HepG2 (cell line): ENCODE results near the gene NALCN. TPM values are rescaled to one million over a fixed set of nuclear protein-coding genes. Genes with fewer than 3 reads are reported as not detected.

Source experiments
- ATAC-seq: fragments of 200-7000 bp; cut with Tn5 transposase; 3 replicates; pipeline ENCODE4 v1.9.1; 2020; ENCODE audit warnings: mild to moderate bottlenecking, moderate library complexity
- BruUV-seq: library from RNA; stranded (reverse); fragments of 400-500 nt; replicated peaks from 2 replicates; lab custom pipeline; 2021; lab: Mats Ljungman, UMichigan
- CTCF ChIA-PET: fragments of 300-600 bp; formaldehyde crosslinking; extraction: SDS; loops from one replicate; lab custom pipeline; 2021; ENCODE audit warnings: low total read pairs, inconsistent platforms, low intra/inter-chr PET ratio; lab: Yijun Ruan, JAX
- POLR2A ChIA-PET: fragments of 350-600 bp; sonication (Branson Sonifier 250); formaldehyde crosslinking; loops from one replicate; lab custom pipeline; 2020; ENCODE audit warnings: antibody characterized with exemption, inconsistent platforms; lab: Yijun Ruan, JAX
- DNase-seq: peaks from one replicate; pipeline ENCODE4 v3.0.0-alpha.2; 2015; ENCODE audit warnings: low spot score
- FAIRE-seq: peaks from 3 replicates; lab custom pipeline; 2011; peaks lifted over from hg19 to GRCh38; lab: Jason Lieb, UNC
- H2AFZ ChIP-seq: one replicate; pipeline ENCODE4 v1.6.1; 2011; ENCODE audit warnings: low read length, inconsistent platforms
- H3K27ac ChIP-seq: fragments of 300-600 bp; 3 replicates; pipeline ENCODE4 v1.8.0; 2011; ENCODE audit warnings: mixed run types, mild to moderate bottlenecking, mixed read lengths, low read length, inconsistent platforms; ENCODE audit not compliant: insufficient read depth; ENCODE audit errors: extremely low read length
- H3K27me3 ChIP-seq, 2 experiments: fragments of 200-600 bp in 1 of 2; 2 replicates in 1 of 2; 3 replicates in 1 of 2; pipeline versions ENCODE4 v1.6.0 to v1.8.0; 2011; ENCODE audit warnings: low read length in 2 of 2, mild to moderate bottlenecking in 2 of 2, moderate library complexity in 2 of 2, inconsistent platforms in 1 of 2; ENCODE audit not compliant: insufficient read depth in 2 of 2, control insufficient read depth in 1 of 2
- H3K36me3 ChIP-seq, 2 experiments: fragments of 200-600 bp in 1 of 2; replicated peaks in 1 of 2; 2 replicates in 1 of 2; 3 replicates in 1 of 2; pipeline versions ENCODE4 v1.5.1 to v1.8.0; 2011; ENCODE audit warnings: low read length in 2 of 2, inconsistent platforms in 1 of 2; ENCODE audit not compliant: insufficient read depth in 2 of 2, control insufficient read depth in 1 of 2
- H3K4me1 ChIP-seq: 2 replicates; pipeline ENCODE4 v1.5.1; 2012; ENCODE audit warnings: low read length, inconsistent platforms; ENCODE audit not compliant: insufficient read depth
- H3K4me2 ChIP-seq: 2 replicates; pipeline ENCODE4 v1.6.0; 2011; ENCODE audit warnings: low read depth, low read length, inconsistent platforms
- H3K4me3 ChIP-seq, 3 experiments: fragments of 200-600 bp in 1 of 3; sonication (generic), shearing (Covaris generic) in 1 of 3; replicated peaks in 1 of 3; 2 replicates each; pipeline ENCODE4 v1.5.1; 2011 to 2016; ENCODE audit warnings: low read length in 3 of 3, inconsistent platforms in 2 of 3, low read depth in 2 of 3, mild to moderate bottlenecking in 2 of 3, control low read depth in 1 of 3, mixed read lengths in 1 of 3; ENCODE audit not compliant: insufficient read depth in 1 of 3
- H3K79me2 ChIP-seq: one replicate; pipeline ENCODE4 v1.6.1; 2011; ENCODE audit warnings: low read length, inconsistent platforms; ENCODE audit not compliant: insufficient read depth
- H3K9ac ChIP-seq: 2 replicates; pipeline ENCODE4 v1.6.0; 2011; ENCODE audit warnings: mild to moderate bottlenecking, low read depth, low read length, inconsistent platforms; ENCODE audit not compliant: insufficient read depth
- H3K9me3 ChIP-seq: 2 replicates; pipeline ENCODE4 v1.5.1; 2012; ENCODE audit warnings: mild to moderate bottlenecking, low read length
- H4K20me1 ChIP-seq: 2 replicates; pipeline ENCODE4 v1.6.0; 2011; ENCODE audit warnings: inconsistent platforms, mild to moderate bottlenecking, low read length, moderate library complexity; ENCODE audit not compliant: insufficient read depth
- CCDC6 ChIP-seq: sonication (generic); formaldehyde crosslinking; IDR thresholded peaks from 2 replicates; pipeline ENCODE4 v1.8.1; 2022; ENCODE audit warnings: mild to moderate bottlenecking, missing genetic modification reagents, moderate library complexity
- GTF2F1 ChIP-seq: fragments of 150-350 bp; IDR thresholded peaks from 2 replicates; pipeline ENCODE4 v1.6.1; 2014; ENCODE audit warnings: low read length
- HIC2 ChIP-seq: sonication (generic); formaldehyde crosslinking; IDR thresholded peaks from 2 replicates; pipeline ENCODE4 v1.9.0; 2022; ENCODE audit warnings: low read depth, missing genetic modification reagents
- HOXD1 ChIP-seq: sonication (generic); formaldehyde crosslinking; IDR thresholded peaks from 2 replicates; pipeline ENCODE4 v1.5.0; 2020; ENCODE audit warnings: missing genetic modification reagents
- NFKB2 ChIP-seq: sonication (generic); formaldehyde crosslinking; IDR thresholded peaks from 2 replicates; pipeline ENCODE4 v1.4.0; 2020; ENCODE audit warnings: missing genetic modification reagents, borderline replicate concordance
- SRSF4 ChIP-seq: fragments of 200-400 bp; formaldehyde crosslinking; IDR thresholded peaks from one replicate; pipeline ENCODE4 v1.6.1; 2018; ENCODE audit warnings: mild to moderate bottlenecking, low read depth, low read length, moderate library complexity; ENCODE audit not compliant: poor library complexity, severe bottlenecking
- TRIM22 ChIP-seq: fragments of 450-650 bp; IDR thresholded peaks from 2 replicates; pipeline ENCODE4 v1.6.1; 2017
- ZBTB8A ChIP-seq: sonication (generic); formaldehyde crosslinking; IDR thresholded peaks from 2 replicates; pipeline ENCODE4 v1.4.0; 2020; ENCODE audit warnings: mild to moderate bottlenecking, low read depth, missing genetic modification reagents, borderline replicate concordance
- ZNF326 ChIP-seq: sonication (generic); formaldehyde crosslinking; IDR thresholded peaks from 2 replicates; pipeline ENCODE4 v1.4.0; 2020; ENCODE audit warnings: missing genetic modification reagents, borderline replicate concordance
- ZNF383 ChIP-seq: sonication (generic); formaldehyde crosslinking; IDR thresholded peaks from 2 replicates; pipeline ENCODE4 v1.4.0; 2020; ENCODE audit warnings: missing genetic modification reagents, mild to moderate bottlenecking, borderline replicate concordance
- ZNF629 ChIP-seq: sonication (generic); formaldehyde crosslinking; conservative IDR thresholded peaks from 2 replicates; pipeline ENCODE4 v1.5.0; 2020; ENCODE audit warnings: missing genetic modification reagents
- ZNF777 ChIP-seq: sonication (generic); formaldehyde crosslinking; IDR thresholded peaks from 2 replicates; pipeline ENCODE4 v1.4.0; 2020; ENCODE audit warnings: missing genetic modification reagents
- ZSCAN21 ChIP-seq: sonication (generic); formaldehyde crosslinking; IDR thresholded peaks from 2 replicates; pipeline ENCODE4 v1.8.0; 2022; ENCODE audit warnings: mild to moderate bottlenecking, missing genetic modification reagents, moderate library complexity, borderline replicate concordance
- WGBS: methylation state at CpG from one replicate; pipeline ENCODE4 v1.1.6; 2017; ENCODE audit warnings: low lambda C conversion rate; 5-methylcytosine and 5-hydroxymethylcytosine counted together
- in situ Hi-C: cut with HindIII; loops from 2 replicates; pipeline ENCODE4 v1.10.0; 2017; ENCODE audit warnings: low pct_unique_long_range_greater_than_20kb; ENCODE audit not compliant: extremely low pct_ligation_motif_present
- intact Hi-C: fragments of 100-400 bp; cut with micrococcal nuclease; formaldehyde crosslinking; loops from one replicate; pipeline ENCODE4 v1.10.0; 2022; ENCODE audit not compliant: unreplicated experiment
- polyA plus RNA-seq, 8 experiments: library from polyadenylated mRNA; depleted of rRNA in 3 of 8; stranded (reverse) in 7 of 8; unstranded in 1 of 8; fragments of >200 nt; fragmentation: Illumina TruSeq in 4 of 8; extraction: Trizol in 4 of 8; gene quantifications; 2 replicates each; pipeline versions ENCODE4 v1.2.1 to v1.2.3, GENCODE V29; 2011 to 2016; ENCODE audit warnings: low read depth in 4 of 8, missing spikeins in 1 of 8, mixed read lengths in 1 of 8; ENCODE audit not compliant: insufficient read depth in 1 of 8
- total RNA-seq, 5 experiments: library from RNA; depleted of rRNA; stranded (reverse); fragments of >200 nt; fragmentation: Illumina TruSeq; extraction: Trizol; gene quantifications; 2 replicates each; pipeline ENCODE4 v1.2.3, GENCODE V29; 2016; ENCODE audit warnings: low read depth in 1 of 5
- TF ChIP-seq, protein P1 (sequence below): conservative IDR thresholded peaks from 2 replicates; pipeline ENCODE4 v1.6.1; 2018; ENCODE audit warnings: missing genetic modification reagents

NALCN gene
- total and polyA plus RNA-seq, 2 of the 13 experiments (the other 11 are each of a cell fraction or from before 2014, with no cell fraction given): not detected

GRCh38 chr13:101289764-101290163 is 126.5 kb downstream of the NALCN start:
- Histone ChIP-seq H2AFZ (no peak overlapping the region), H4K20me1 (no peaks in the 10 kb centered on the region), H3K36me3 (no peaks in the 10 kb centered on the region), H3K79me2 (no peaks in the 10 kb centered on the region), H3K4me2 (no peak overlapping the region), H3K4me1 (no peaks in the 10 kb centered on the region), H3K27ac (no peak overlapping the region), H3K9ac (no peak overlapping the region), H3K9me3 (no peaks in the 10 kb centered on the region), H3K4me3 (no peak overlapping the region), H3K27me3 (no peaks in the 10 kb centered on the region)
- ChIA-PET CTCF (no interaction called here), POLR2A (no interaction called here)
- FAIRE-seq: no peak
- no TSS peak for BruUV-seq
- 0% methylated on average over 5 of the region's 5 CpGs for whole genome bisulfite sequencing
- TF ChIP-seq ZSCAN21 (no peak), TRIM22 (no peak), ZNF777 (CRISPR knock-in tag) (no peak), ZBTB8A (no peak), NFKB2 (no peak), HIC2 (CRISPR knock-in tag) (no peak), SRSF4 (no peak), ZNF383 (CRISPR knock-in tag) (no peak), CCDC6 (CRISPR knock-in tag) (no peak), ZNF326 (CRISPR knock-in tag) (no peak), HOXD1 (CRISPR knock-in tag) (no peak), GTF2F1 (no peak), ZNF629 (CRISPR knock-in tag) (no peak)
- TF ChIP-seq, protein P1, sequence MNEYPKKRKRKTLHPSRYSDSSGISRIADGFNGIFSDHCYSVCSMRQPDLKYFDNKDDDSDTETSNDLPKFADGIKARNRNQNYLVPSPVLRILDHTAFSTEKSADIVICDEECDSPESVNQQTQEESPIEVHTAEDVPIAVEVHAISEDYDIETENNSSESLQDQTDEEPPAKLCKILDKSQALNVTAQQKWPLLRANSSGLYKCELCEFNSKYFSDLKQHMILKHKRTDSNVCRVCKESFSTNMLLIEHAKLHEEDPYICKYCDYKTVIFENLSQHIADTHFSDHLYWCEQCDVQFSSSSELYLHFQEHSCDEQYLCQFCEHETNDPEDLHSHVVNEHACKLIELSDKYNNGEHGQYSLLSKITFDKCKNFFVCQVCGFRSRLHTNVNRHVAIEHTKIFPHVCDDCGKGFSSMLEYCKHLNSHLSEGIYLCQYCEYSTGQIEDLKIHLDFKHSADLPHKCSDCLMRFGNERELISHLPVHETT (CRISPR knock-in tag): no peak
- in situ Hi-C loops (no loop called here), intact Hi-C loops (no loop called here)
- ATAC-seq: no peak
- DNase-seq: no peak
